ENCODE measurements around the gene TENM3. TPM values are rescaled to one million over a fixed set of nuclear protein-coding genes. Genes with fewer than 3 reads are reported as not detected.

The TENM3 gene
- total RNA-seq, 1 donor from 2014 or later = 38.1 TPM

- no peak for DNase-seq (ENCODE audit: low spot score)
Measured at GRCh38 chr4:182765987-182766856, 523.0 kb downstream of the TENM3 start.

DNA sequence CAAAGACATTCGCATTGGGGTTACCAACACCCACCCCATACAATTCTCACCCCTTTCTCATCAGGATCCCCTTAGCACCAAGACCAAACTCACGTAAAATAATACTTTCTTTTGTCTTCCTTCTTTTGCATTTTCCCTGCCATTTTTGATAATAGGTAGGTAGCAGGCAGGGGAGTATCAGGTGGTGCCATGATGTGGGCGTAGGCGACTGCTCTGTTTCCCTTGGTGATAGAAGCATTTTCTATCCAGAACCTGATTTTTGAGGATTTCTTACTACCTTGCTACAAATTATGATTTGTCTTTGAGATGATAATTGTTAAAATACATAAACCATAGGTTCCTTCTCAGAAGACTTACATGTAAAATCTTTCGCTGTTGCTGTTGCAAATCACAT, 523.7 kb downstream of the TENM3 start:
- DNase-seq (ENCODE audit: low spot score) = no peak

DNA sequence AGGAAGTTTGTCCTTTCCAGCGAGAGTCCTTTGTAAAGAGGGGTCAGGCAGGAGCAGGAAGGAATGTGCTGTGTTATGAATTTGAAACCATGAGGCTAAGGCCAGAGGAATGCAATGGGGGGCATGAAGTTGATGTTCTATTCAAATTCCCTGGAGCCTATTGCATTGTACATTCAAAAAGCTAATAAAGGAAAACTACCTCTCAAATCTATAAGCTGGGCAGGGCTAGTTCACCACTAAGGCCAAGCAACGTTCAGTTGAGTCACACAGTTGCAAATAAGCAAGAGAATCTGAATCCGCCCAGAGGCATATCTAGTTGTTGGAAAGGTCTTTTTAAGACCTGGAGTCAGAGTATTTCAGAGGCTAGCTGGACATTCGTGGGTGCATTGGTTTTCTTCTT, 525.6 kb downstream of the TENM3 start:
- DNase-seq (ENCODE audit: low spot score) = no peak

DNA sequence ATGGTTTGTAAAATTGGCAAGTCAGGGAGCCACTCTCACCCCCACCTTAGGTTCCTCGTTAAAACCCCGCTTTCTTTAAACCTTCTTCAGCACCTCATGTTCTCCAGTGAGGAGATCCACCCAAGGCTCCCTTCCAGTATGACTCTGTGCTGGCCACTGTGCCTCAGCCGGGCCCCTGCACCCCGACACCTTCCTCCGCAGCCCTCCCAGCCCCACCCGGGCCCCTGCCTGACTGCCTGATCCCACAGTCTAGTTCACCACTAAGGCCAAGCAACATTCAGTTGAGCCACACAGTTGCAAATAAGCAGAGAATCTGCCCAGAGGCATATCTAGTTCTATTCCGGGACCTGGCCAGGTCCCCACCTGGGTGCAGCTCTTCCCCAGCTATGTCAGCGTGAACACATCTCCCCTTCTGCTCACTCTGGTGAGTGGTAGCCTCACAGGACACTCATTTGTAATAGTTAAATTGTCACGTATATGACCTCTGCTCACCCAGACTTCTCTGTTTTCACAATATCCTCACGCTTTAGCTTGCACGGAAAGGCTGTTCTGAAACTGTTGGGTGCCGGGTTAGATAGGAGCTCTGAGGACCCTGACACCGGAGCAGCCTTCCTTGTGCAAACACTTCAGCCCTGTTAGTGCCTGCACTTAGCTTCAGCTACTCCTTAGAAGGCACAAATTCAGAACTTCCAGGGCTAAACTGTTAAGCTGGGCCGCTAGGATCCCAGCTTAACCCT, 527.2 kb downstream of the TENM3 start:
- DNase-seq (ENCODE audit: low spot score) = no peak

DNA sequence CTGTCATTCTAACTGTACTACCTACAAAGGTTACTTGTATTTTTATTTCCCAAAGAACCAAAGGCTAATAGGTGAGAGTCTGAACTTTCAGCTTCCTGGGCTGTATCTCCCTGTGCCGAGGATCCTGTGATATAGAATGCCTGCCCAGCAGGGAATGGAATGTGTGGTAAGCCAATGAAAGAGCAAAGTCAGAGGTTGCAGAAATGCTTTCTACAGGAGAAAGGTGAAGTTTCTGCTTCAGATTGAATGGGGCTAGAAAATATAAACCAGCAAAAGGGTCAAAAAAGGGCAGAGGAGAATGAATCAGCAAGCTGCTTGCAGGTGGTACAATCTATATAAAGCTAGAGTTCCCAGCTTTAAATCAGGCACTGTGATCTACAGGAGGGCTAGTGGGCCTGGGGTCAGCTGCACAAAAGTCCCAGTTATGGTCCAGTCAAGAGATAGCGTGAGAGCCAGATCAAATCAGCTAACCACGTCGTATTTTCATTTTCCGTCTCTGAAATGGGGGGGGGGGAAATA, 527.9 kb downstream of the TENM3 start:
- no peak for DNase-seq (ENCODE audit: low spot score)

DNA sequence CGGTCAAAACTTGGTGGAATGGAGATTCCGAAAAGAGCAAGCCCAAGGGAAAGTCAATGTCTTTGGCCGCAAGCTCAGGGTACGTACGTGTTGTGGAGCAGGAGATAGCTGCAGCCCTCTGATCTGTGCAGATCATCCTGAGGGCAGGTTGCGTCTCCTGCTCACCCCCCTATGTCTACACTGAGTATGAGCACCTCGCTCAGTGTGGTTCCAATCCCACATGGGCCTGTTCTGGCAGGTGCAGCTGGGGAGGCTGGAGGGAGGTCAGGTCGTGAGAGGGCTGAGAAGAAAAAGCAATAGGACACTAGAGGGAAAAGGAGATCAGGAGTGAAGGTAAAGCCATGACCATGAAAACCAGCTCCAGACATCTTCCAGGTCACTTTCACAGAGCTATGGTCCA, 531.9 kb downstream of the TENM3 start:
- no peak for DNase-seq (ENCODE audit: low spot score)

- no peak for DNase-seq (ENCODE audit: low spot score)
Measured at GRCh38 chr4:182776376-182777105, 533.3 kb downstream of the TENM3 start.

DNA sequence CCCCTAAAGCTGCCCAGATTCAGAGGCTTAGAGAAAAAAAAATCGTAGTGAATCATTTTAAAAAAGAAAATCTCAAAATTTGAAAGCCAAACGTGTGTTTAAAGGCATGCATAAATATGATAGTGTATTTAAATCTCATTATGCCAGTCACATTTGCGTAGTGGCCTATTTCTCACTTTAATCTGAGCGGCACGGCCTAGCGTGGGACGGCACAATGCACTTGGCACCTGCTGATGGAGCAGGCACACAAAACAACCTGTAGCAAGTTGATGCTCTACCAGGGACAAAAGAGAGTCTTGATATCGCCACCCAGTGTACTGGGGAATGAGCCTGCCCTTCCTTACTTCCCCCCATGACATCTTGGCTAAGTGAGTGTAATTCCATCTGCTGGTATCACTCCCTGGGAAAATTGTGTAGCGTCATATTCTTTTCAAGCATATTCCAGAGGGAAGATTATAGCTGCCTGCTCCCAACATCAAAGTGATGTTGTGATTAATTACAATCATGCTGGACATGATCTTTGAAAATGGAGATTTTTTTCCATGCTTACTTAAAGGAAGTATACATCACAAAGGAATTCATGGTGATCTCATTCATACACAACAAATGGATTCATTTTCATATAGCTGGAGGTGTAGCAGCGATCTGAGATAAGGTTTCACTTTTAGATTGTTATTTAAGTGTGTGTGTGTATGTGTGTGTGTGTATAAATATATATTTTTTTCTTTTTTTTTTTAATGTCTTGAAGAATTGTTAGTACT, 535.2 kb downstream of the TENM3 start:
- no peak for DNase-seq (ENCODE audit: low spot score)

DNA sequence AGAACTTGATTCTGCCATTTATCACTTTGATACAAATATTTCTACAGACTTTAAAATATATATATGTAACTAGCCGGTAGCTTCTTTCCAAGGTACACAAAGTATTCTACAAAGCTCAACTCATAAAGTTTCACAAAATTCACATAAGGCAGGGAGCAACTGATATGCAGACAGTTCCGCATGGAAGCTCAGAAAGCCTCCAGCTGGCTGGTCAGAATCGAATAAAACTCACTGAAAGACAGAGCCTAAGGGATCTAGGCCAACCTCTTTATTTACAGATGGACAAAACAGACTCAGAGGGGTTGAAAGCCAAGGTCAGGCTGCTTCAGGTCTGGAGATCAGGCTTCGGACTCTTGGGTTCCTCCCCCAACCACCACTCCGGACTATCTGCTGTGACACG, 543.8 kb downstream of the TENM3 start:
- no peak for DNase-seq (ENCODE audit: low spot score)

DNA sequence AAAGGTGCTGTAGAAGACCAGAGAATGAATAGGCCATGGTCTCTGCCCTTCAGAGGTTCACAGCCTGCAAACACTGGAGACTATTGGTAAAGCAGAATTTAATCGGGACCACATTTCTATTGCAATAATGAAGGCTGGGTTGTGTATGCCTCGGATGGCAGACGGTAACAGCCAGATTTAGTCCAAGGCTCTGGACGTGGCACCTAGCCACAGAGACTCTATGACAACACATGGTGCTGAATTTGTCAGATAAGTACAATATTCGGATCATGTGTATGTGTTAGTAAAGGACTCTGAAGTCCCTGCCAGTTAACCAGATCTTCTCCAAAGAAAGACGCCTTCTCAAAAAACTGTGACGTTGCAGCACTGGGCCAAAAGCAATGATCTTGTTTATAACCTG, 545.0 kb downstream of the TENM3 start:
- DNase-seq (ENCODE audit: low spot score) = no peak

- DNase-seq (ENCODE audit: low spot score) = no peak
Measured at GRCh38 chr4:182789529-182789928, 546.3 kb downstream of the TENM3 start.

- DNase-seq (ENCODE audit: low spot score) = no peak
Measured at GRCh38 chr4:182795446-182796238, 552.4 kb downstream of the TENM3 start.

DNA sequence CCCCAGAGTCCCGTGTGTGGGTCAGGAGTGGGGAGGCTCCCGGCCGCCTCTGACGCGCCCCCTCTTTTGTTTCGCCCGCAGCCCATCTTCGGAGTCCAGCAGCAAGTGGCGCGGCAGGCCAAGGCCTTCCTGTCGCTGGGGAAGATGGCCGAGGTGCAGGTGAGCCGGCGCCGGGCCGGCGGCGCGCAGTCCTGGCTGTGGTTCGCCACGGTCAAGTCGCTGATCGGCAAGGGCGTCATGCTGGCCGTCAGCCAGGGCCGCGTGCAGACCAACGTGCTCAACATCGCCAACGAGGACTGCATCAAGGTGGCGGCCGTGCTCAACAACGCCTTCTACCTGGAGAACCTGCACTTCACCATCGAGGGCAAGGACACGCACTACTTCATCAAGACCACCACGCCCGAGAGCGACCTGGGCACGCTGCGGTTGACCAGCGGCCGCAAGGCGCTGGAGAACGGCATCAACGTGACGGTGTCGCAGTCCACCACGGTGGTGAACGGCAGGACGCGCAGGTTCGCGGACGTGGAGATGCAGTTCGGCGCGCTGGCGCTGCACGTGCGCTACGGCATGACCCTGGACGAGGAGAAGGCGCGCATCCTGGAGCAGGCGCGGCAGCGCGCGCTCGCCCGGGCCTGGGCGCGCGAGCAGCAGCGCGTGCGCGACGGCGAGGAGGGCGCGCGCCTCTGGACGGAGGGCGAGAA, 556.5 kb downstream of the TENM3 start:
- DNase-seq (ENCODE audit: low spot score) = no peak

- no peak for DNase-seq (ENCODE audit: low spot score)
Measured at GRCh38 chr4:182800216-182800515, 557.0 kb downstream of the TENM3 start.

DNA sequence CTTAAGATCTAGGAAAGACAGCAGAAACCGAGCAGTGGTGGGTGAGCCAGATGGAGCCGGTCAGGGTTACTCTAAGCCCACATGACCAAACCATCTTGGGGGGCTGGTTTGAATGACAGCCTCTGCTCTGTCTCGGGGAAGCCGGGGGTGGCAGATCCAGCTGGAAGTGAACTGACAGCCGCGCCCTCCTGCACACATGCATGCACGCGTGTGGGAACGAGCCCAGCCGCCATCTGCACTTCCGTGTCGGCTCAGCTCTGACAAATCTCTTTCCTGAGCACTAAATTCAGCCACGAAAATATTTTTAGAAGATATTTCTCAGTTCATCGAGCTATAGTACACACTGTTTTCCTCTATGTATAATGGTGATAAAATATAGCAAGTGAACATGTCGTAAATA, 558.4 kb downstream of the TENM3 start:
- DNase-seq (ENCODE audit: low spot score) = no peak

DNA sequence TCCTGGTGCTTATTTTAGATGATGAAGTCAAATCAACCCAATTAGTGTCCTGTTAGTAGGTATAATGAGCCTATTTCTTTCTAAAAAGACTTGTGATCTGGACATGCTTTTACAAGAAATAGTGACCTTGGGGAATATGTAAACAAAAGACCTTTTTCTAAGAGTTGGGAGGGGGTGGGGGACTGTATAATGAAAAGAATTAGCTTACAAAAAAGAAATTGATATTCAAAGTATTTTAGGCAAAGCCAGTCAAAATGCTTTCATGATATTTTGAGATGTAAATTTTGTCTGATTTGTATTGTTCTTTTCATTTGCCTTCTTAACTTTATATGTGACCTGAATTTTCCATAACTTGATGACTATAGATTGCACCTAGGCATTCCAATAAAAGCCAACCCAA, 559.4 kb downstream of the TENM3 start:
- no peak for DNase-seq (ENCODE audit: low spot score)

- no peak for DNase-seq (ENCODE audit: low spot score)
Measured at GRCh38 chr4:182803235-182803634, 560.0 kb downstream of the TENM3 start.

DNA sequence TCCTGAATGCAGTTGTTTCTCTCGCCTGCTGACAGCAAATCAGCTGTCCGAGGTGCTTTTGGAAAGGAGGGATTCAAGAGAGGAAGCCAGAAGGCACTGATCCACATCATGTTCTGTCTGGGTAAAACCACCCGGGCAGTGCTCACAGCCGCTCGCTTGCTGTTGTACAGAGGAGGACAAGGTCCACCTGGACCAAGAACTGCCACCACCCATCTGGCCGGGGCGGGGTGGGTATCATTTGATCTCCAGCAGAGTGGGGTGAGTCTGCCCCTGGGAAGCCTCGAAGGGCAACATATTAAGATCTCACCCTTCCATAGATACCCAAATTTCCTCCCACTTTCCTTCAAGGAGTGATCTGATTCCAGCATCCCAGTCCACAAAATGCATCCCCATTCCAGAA, 560.9 kb downstream of the TENM3 start:
- no peak for DNase-seq (ENCODE audit: low spot score)

GRCh38 chr4:182805321-182805720, 562.1 kb downstream of the TENM3 start:
- DNase-seq (ENCODE audit: low spot score) = no peak

DNA sequence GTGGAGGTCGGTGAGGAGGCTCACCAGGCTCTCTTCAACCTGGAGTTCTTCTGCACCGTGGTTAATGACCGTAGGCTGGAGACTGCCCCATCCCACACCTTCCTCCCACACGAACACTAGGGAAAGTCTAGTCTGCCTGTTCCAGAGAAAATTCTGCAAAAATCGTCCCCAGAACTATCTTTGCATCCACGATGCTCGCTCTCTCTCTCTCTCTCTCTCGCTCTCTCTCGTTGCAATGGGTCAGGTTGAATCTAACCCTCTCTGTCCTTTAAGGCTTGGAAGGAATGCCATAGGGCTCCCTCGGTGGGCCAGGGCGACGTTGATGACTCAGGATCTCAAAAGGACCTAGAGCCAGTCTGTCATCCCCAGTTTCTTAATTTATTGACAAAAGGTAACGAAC, 562.5 kb downstream of the TENM3 start:
- no peak for DNase-seq (ENCODE audit: low spot score)

Measured in mesenteric fat pad (tissue), 1 donor.